NCI-H1694 (cell line): ENCODE results near the gene KASH5.
A peak's percentile ranks its signal among the peaks of the same experiment; 100 is the strongest.

Source experiments
- DNase-seq: peaks from one replicate; lab custom pipeline; 2025; lab: John Stamatoyannopoulos, UW

Gene KASH5

DNA sequence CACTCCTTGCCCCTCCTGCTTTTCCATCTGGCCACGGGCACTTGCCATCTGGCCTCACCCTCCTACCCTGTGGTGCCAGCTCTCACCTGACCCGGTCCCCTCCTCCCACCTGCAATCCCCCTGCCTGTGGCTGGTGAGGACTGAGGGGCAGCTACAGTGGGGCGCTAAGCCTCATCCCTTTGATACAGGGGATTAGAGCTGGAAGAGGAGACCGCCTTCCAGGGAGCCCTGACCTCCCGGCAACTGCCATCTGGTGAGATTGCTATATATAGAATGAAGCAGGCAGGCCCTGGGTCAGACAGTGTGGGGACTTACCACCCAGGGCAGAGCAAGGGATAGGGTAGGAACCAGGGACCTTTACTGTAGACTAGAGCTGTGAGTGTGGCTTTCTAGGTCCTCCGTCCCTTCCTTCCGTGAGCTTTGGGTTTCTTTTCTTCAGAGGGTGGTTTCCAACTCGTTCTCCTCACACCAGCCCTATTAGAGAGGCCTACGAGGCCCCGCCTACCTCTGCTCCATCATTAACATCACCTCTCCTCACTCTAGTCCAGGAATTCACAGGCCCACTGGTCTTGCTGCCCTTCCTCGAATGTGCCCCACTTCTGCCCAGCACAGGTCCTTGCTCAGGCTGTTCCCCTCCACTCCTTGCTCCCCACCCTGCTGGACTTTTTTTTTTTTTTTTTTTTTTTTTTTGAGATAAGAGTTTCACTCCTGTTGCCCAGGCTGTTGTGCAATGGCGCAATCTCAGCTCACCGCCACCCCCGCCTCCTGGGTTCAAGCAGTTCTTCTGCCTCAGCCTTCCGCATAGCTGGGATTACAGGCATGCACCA is 7.7 kb downstream of the KASH5 start:
- peak; percentile 6 for DNase-seq

DNA sequence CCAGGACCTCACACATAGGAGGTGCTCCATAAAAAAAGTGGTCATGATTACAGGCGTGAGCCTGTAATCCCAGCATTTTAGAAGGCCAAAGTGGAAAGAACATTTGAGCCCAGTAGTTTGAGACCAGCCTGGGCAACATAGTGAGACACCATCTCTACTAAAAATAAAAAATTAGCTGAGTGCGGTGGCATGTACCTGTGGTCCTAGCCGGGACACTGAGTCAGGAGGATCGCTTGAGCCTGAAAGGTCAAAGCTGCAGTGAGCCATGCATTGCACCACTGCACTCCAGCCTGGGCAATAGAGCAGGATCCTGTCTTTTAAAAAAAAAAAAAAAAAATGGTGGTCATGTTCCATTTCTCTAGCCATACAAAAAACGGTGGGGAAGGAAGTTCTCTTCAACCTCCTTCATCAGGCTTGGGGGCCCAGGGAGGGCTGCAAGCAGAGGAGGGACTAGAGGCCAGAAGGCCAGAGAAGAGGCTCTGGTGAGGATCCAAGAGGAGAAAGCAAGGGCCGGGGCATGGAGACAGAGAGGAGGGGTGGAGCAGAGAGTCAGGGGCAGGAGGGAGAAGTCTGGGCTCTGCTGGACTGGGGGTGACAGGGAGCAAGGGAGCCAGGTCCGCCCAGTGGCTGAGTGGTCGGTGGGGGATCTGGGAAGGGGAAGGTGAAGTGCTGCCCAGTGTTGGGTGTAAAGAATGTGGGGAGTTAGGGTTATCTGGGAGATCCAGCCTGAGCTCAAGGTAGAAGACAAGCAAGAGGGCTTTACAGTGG is 8.9 kb downstream of the KASH5 start:
- no peak for DNase-seq

DNA sequence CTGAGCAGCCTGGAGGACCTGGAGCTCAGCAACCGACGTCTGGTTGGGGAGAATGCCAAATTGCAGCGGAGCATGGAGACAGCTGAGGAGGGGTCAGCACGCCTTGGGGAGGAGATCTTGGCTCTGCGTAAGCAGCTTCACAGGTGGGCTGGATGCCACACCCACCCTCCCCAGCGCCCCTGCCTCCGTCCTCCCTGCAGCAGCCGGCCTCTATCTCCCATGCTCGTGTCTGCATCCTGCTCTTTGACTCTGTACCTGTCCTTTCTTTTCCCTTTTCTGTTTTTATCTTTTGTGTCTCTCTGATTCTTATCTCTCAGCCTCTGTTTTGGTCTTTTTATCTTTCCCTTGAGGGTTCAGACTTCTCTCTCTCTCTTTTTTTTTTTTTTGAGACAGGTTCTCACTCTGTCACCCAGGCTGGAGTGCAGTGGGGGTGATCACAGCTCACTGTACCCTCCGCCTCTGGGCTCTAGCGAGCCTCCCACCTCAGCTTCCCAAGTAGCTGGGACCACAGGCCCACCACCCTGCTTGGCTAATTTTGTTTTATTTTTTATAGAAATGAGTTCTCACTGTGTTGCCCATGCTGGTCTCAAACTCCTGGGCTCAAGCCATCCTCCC is 10.1 kb downstream of the KASH5 start:
- DNase-seq = no peak

DNA sequence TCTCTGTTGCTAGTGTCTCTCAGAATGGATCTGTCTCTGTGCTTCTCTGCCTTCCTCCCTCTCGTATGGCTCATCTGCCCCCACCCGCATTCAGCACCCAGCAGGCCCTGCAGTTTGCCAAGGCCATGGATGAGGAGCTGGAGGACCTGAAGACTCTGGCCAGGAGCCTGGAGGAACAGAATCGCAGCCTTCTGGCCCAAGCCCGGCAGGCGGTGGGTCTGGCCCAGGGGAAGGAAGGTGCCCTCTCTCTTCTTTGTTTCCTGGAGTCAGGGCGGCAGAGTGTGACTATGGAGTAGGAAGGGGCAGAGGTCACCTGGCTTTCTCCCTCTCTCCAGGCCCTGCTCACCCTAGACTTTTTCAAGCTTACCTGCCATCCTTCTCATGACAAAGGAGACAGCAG is 10.9 kb downstream of the KASH5 start:
- no peak for DNase-seq

DNA sequence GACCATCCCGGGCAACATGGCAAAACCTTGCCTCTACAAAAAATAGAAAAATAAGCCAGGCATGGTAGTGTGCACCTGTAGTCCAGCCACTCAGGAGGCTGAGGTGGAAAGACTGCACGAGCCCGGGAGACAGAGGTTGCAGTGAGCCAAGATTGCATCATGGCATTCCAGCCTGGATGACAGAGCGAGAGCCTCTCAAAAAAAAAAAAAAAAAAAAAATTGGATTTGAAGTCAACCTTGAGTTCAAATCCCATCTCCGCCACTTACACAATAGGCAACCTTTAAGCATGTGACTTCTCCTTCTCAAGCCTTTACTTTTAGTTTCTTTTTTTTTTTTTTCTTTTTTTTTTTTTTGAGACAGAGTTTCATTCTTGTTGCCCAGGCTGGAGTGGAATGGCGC is 12.0 kb downstream of the KASH5 start:
- no peak for DNase-seq

DNA sequence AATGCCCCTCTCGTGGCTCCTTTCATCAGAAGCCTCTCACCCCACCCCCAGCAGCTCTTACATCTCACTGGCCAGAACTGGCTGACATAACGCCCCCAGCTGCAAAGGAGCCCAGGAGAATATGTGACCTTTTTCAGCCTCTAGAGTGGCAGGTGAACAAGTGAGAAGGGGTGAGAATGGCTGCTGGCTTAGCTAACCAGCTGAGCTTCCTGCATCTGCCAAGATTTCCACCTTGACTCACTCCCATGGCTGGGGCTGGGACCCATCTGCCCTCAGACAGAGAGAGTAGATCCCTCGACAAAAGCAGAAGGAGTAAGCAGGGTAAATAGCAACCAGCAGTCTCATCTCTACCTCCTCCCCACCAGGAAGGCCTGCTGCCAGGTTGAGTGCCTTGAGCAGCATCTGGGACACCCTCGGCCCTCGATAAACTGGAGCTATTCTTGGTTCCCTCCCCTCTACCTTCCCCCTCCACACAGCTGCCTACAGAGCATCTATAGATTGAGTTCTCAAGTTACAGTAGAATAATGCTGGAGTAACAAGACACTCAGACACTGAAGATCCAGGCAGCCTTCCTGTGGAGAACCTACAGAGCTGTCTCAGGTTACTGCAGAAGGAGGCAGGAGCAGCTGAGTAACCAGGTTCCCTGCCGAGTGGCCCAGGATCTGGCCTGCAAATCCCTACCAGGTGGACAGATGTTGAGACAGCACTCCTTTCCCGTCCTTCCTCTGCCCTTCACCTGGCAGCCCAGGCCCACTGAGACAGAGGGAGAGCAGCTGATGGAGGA is 15.5 kb downstream of the KASH5 start:
- no peak for DNase-seq

DNA sequence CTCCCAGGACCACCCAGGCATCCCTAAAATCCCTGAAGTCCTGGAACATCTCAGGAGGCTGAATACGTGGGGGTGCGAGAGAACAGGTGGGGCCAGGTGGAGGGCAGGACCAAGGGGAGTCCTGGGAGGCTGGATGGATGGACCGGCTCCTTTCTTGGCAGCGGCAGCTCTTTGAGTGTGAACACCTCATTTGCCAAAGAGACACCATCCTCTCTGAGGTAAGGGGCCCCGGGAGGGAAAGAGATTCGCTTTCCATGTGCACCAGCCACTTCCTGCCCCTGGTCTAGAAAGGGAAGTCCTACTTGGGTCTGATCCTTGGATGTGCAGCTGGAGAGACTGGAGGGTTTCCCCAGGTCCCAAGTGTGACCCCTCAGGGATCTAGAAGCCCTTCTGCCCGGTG is 19.0 kb downstream of the KASH5 start:
- no peak for DNase-seq

DNA sequence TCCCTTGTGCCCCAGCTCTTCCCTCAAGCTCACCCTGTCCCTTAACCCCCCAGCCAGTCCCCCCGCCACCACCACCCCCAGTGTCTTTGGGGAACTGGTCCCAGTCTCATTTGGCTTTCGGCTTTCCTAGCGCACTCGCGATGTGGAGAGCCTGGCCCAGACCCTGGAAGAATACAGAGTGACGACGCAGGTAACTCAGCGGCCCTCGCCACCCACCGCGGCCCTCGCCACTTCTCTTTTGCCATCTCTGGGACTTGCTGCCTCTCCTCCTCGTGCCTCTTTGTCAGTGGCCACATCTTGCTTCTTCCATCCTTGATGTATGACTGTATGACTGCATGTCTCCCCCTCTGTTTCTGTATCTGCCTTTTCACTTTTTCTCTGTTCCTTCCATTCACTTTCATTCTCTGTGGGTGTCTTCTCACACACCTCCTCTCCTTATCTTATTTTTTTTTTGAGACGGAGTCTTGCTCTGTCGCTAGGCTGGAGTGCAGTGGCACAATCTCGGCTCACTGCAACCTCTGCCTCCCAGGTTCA is 19.5 kb downstream of the KASH5 start:
- no peak for DNase-seq

DNA sequence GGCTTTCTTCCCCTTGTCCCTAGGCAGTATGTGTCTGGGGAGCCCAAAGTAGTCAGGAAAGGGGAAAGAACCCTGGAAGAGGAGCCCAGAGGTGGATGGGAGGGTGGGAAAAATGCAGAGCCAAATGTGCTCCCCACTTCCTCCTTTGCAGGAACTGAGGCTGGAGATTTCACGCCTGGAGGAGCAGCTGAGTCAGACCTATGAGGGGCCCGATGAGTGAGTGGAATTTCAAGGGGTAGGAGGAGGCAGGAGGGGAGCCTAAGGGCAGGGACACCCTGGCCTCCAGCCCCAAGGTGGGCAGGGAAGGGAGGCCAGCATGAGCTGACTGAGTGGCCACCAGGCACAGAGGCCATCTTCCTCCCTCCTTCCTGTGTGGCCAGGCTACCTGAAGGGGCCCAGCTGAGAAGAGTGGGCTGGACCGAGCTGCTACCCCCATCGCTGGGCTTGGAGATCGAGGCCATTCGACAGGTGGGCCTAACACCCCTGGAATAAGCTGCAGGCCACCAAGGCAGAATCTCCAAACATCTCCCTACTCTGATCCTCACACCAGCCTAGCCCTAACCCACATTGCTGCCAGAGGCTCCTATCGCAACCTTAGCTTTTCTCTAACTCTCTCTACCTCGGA is 20.9 kb downstream of the KASH5 start:
- no peak for DNase-seq

DNA sequence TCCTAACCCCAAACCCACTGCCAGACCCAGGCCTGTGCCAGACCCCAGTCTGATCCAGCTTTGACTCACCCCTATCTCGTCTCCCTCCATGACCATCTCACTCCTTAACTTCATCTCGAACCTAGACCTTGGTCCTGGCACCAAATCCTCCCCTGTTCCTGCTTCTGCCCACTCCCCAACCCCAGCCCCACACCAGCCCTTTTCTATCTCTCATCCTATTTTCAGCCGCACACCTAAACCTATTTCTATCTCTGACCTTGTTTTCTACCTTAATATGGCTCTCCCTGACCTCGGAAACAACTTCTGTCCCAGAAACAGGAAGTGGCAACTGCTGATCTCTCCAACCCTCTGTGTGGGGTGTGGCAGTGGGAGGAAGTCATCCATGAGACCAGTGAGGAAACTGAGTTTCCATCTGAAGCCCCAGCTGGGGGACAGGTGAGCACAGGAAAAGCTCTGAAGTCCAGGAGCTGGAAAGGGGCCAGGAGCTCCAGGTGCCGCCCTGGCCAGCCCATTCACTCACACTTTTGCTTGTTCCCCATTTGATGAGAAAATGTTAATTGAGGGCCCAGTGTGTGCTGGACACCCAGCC is 21.5 kb downstream of the KASH5 start:
- DNase-seq = no peak

DNA sequence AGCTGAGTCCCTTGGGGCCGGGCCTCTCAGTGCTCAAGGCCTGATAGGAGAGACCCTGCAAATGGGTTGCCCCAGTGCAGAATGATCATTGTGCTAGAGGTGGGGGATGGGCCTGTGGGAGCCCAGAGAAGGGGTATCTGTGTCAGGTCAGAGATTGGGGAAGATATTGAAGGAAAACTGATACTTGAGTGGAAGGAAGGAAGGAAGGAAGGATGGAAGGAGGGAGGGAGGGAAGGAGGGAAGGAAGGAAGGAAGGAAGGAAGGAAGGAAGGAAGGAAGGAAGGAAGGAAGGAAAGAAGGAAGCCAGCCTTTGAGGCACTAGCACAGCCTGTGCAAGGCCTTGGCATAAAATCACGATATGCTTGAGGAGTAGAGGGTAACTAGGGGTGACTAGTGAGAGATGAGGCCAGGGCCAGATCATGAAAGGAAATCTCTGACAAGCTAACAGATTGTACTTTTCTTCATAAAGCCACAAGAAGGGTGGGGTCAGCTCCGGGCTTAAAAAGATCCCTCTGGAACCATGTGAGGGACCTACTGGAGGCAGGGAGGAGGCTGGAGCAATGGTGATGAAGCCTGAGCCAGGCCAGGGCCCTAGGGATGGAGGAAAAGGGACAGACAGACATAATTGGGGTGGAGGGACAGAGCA is 23.8 kb downstream of the KASH5 start:
- DNase-seq = no peak

DNA sequence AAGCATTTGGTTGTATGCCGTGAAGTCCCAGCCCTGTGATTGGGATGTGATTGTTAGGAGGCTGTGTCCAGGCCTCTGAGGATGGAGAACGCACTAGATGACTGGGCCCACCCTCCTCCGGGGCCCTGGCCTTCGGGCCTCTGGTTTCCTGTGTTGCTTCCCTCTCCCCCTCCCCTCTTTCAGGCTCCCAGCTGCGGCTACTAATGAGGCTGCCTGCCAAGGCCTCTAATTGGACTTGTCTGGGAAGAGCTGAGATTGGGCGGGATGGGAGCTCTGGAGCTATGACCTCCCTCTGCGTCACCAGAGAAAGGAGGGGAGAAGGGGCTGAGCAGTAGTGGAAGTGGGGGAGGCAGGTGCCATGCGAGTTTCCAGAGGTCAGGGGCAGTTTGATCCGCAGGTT is 25.3 kb downstream of the KASH5 start:
- DNase-seq = no peak

DNA sequence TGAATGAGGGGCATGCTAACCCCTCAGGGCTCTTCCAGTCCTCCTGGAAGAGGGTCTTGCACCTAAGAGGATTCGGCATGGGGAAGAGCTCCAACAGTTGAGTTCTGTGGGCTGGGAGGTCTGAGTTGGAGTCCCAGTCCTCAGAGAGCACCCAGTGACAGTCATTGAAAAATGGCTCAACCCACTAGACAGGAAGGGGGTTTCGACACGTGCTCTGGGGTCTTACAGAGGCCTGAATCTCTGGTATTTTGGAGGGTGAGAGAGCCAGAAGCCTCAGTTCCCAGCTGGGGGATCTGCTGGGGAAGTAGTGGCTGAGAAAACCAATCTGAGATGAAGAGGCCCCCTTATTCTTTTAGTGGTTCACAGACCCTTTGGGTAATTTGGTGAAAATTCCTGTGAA is 26.2 kb downstream of the KASH5 start:
- DNase-seq = no peak

DNA sequence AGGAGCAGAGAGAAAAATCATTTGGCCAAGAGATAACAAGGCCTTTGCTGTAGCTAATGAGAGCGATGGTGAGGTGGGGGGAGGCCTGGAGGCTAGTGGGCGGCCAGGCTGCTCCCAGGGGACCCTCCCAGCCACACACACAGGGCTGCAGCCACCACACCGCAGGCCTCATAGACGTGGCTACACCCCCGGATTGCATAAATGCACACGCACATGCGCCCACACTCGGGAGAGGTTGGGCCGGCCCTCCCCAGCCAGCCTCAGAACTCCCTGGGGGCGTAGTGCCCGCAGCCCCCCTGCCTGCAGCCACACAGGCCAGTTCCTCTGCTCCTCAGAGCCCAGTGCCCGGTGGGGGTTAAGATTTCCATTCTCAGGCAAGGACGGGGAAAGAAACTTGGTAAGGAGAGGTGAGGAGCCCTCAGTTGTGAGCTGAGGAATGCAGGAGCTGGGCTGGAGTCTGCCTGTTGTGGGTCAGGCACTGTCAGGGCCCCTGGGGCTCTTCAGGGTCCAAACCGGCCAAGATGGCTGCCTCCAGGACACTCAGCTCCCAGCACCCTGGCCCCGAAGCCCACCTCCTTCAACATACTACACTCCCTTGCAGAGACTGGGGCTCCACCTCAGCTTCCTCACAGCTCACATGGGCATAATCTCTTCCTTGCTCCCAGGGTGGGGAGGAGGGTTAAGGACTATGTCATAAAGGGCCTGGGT is 27.2 kb downstream of the KASH5 start:
- DNase-seq = no peak

DNA sequence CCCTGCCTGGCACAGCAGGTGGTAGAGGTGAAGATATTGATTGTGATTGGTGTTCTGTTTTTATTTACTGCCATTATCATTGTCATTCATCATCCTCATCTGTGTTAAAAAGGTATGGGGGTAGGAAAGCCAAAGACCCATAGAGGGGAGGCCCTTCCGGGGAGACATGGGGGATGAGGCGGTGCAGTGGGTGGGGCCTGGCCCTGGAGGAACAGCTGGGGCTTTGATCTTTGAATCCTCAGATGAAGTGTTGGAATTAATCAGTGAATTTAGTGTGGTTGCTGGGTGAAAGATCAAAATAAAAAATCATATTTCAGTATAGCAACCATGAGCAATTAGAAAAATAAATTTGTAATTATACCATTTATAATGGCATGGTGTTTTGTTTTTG is 27.8 kb downstream of the KASH5 start:
- DNase-seq = no peak

DNA sequence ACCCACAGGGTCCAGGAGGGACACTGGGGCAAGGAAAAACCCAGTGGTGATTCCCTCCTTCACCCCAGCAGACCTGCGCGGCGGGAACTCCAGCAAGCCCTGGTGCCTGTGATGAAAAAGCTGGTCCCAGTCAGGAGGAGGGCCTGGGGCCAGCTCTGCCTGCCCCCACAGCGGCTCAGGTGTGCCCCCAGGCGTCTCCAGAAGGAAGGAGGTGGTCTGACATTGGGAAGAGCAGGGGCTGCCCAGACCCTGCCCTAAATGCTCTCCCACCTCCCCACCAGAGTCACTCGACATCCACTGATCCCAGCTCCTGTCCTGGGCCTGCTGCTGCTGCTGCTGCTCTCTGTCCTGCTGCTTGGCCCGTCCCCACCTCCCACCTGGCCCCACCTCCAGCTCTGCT is 29.0 kb downstream of the KASH5 start:
- DNase-seq = no peak

DNA sequence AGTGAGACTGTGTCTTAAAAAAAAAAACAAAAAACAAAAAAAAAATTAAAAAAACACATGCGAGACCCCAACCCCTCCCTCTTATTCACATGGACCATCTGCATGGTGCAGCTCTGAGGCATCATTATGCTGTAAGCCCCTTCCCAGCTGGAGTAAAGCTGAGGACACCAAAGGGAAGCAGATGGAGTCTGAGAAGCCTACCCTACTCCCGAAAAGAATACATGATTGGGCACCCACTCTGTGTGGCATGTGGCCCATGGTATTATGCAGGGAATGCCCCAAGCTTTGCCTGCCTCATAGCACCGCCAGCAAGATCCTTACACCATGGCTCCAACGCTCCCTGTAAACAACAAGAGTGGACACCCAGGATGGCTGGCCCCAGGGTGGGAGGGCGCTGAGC is 30.5 kb downstream of the KASH5 start:
- DNase-seq = peak; percentile 21

DNA sequence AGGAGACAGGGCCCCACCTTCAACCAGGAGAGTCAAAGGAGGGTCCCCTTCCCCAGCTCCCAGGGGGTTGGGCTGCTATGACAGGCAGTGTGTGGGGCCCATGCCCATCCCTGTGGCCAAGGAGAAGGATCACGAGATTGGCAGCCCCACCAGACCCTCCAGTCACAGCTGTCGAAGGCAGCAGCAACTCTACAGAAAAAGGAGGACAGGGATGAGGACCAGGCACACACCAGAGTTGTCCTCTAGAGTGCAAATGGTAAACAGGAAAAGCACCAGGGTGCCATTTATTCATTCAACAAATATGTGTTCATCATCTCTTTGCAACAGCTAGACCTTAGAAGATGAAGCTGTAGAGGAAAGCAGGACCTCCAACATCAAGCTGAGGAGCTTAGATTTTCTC is 31.1 kb downstream of the KASH5 start:
- DNase-seq = no peak

DNA sequence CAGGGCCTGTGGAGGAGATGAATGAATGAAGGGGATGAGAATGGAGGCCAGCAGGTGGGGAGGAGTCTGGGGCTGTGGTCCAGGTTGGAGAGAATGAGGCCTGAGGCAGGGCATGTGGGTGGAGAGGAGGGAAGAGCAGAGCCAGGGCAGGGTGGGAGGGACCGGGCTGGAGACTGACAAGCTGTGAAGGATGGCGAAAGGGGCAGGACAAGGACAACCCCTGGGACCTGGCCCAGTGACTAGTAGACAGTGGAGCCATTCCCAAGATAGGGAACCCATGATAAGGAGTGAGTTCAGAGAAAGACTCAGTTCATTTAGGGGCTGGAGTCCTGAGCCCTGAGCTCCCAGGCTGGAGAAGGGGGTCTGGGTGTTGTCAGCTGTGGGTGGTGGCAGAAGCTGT is 32.2 kb downstream of the KASH5 start:
- no peak for DNase-seq
